AG10803 (cell line): ENCODE measurements around the gene ASTN1.

Source experiments
- DNase-seq: peaks from one replicate; pipeline ENCODE4 v3.0.0; 2010; ENCODE audit warnings: low read depth
- H3K4me3 ChIP-seq: 2 replicates; pipeline ENCODE4 v1.5.1; 2011; ENCODE audit warnings: mild to moderate bottlenecking, low read length, control low read depth
- TF ChIP-seq, protein P1 (sequence below): conservative IDR thresholded peaks from 2 replicates; pipeline ENCODE4 v1.5.1; 2011; ENCODE audit warnings: mild to moderate bottlenecking, low read length, control low read depth, inconsistent platforms

Gene ASTN1

DNA sequence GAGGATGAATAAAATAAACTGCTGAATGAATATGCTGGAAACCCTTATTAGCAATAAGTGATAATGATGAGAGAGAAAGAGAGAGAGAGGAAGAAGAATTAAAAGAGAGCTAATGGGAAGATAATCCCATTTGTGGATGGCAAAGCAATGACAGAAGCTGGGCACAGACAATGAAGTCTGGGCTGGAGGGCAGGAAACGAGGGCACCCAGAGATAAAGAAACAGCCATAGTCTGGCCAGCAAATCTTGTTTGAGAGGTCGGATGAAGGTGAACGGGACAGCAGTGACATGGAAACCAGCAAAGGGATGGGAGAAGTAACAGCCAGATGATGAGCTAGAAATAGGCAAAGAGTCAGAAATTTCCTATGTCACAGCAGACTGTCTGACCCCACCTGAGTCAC lies 155.9 kb downstream of the ASTN1 start:
- TF ChIP-seq, protein P1, sequence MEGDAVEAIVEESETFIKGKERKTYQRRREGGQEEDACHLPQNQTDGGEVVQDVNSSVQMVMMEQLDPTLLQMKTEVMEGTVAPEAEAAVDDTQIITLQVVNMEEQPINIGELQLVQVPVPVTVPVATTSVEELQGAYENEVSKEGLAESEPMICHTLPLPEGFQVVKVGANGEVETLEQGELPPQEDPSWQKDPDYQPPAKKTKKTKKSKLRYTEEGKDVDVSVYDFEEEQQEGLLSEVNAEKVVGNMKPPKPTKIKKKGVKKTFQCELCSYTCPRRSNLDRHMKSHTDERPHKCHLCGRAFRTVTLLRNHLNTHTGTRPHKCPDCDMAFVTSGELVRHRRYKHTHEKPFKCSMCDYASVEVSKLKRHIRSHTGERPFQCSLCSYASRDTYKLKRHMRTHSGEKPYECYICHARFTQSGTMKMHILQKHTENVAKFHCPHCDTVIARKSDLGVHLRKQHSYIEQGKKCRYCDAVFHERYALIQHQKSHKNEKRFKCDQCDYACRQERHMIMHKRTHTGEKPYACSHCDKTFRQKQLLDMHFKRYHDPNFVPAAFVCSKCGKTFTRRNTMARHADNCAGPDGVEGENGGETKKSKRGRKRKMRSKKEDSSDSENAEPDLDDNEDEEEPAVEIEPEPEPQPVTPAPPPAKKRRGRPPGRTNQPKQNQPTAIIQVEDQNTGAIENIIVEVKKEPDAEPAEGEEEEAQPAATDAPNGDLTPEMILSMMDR = no peak
- no peak for DNase-seq
- H3K4me3 ChIP-seq = no peak overlapping the region

DNA sequence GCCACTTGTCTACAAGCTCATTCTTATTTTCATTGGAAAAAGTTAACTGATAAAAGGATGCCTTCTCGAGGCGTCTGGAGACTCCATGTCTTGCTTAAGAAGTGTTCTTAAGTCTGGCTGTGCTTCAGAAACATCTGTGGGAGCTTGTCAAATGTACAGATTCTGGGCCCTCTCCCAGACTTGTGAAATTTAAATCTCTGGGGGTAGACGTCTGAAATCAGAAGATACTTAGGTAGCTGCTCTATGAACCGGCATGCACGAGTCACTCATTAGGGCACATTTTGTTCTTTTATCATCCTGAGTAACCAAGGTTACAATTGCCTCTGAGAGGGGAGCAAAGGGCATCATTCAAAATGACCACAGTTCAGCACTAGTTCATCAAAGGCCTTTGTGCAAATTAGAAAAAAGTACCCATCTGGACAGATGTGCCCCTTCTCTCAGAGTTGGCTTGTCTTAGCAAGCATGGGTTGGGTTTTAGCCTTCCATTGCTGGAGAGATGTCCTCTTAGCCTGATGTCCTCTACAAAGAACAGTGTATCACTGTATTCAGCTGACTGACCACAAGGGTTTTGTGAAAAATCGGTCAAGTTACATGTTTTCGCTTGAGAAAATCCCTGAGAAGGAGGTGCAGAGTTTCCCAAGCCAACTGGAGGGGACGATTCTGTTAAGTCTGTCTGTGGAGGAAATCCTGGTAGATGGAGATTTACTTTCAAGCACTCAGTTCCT lies 156.9 kb downstream of the ASTN1 start:
- no peak for DNase-seq
- no peak overlapping the region for H3K4me3 ChIP-seq
- TF ChIP-seq, protein P1 = no peak

DNA sequence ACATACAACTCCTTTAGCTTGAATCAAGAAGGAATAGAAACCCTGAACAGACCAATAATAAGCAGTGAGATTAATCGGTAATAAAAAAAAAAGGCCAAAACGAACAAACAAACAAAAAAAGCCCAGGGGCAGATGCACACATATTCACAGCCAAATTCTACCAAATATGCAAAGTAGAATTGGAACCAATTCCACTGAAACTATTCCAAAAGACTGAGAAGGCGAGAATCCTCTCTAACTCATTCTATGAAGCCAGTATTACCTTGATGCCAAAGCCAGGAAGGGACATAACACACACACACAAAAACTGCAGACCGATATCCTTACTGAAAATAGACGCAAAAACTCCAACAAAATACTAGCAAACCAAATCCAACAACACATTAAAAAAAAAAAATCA lies 161.6 kb downstream of the ASTN1 start:
- TF ChIP-seq, protein P1 = no peak
- no peak for DNase-seq

DNA sequence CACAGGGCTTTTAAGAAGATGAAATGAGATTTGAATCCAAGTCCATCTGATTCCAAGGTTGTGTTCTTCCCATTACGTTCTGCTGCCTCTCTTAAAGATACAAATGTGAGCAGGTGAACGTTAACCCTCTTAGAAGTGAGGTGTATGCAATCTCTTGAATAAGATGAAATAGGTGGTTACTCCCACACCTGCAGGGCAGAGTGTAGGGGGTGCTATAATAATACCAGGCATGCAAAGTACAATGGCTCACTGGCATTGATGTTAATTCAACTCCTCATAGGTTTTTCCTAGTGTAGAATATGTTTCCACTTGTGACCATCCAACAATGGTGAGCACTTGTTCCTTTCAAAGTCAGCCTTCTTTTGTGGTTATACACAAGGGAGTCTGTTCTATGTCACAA lies 163.0 kb downstream of the ASTN1 start:
- TF ChIP-seq, protein P1 = no peak
- H3K4me3 ChIP-seq = no peak overlapping the region
- no peak for DNase-seq

More for the DNA sequence above, 161.6 kb downstream of the ASTN1 start:
- H3K4me3 ChIP-seq = no peak overlapping the region

DNA sequence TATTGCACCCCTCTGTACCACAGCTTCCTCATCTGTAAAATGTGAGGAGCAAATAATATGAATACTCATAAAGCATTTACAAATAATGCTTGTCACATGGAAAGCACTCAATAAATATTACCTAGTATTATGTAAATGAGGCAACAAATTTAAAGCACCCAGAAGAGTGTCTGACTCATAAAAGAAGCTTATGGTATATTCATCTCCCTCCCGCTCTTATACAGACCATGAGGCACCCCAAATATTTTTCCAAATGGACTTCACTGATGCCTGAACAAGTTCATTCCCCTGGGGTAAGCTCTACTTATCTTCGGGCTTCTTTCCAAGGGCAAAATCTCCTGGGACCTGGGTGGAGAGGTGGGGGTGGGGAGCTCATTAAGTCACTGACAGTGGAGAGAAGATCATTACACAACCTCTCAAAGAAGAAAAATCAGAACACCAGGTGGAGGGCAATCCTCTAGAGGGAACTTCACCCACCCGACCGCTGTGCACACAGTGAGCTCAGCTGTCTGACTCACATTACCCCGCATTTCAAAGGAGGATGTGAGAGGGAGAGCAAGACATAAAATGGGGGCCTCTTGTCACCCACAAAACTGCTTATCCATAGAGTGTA lies 166.2 kb downstream of the ASTN1 start:
- TF ChIP-seq, protein P1 = no peak
- no peak overlapping the region for H3K4me3 ChIP-seq
- no peak for DNase-seq

DNA sequence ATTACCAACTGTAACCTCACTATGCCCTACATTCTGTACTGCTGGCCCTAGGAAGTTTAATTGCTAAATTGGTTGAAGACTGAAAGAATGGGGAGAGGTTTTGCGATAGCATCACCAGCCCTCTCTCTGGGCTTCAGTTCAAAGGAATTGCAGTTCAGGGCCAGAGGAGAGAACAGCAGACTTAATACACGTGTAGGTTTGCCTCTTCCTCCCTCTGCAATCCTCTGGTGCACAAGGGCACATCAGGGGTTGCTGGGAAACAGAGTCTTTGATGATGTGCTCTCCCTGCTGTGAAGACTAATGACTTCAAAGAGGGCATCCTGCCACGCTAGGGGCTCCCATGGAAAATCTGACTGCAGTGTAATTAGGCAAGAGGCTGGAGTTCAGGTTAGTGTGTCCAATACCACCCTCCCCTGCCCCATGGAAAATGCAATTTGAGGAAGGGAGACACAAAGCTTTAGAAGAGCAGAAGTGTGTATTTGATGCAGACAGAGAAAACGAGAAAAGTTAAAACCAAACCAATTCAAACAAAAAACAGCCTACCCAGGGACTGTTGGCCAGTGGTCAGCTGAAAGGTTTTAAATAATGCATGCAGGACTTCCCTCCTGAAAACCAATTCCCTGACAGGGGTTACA lies 167.9 kb downstream of the ASTN1 start:
- TF ChIP-seq, protein P1 = no peak
- H3K4me3 ChIP-seq = no peak overlapping the region
- DNase-seq = no peak
